Eye (tissue), 1 donor: Measurements from ENCODE around the gene SERPINA3.

ENCODE experiments used
- DNase-seq: peaks from one replicate; pipeline ENCODE4 v3.0.0-alpha.2; 2015

SERPINA3 gene

DNA sequence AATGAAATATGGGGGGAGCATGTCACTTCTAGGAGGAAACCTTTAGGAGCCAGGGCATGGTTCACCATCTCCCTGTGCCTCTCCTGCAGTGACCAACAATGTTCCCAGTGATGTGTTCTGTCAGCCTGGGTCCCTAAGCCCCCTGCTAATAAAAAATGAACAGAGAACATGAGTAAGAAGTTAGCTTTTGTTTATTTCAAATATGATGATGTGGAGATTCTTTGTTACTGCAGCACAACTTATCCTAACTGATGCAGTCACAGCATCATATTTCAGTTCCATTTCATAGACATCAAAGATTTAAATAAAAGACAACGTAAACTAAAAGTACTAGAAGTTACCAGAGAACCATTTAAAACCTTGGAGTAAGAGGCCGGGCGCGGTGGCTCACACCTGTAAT lies 43.9 kb downstream of the SERPINA3 start:
- no peak for DNase-seq

GRCh38 chr14:94659256-94659655 lies 47.1 kb downstream of the SERPINA3 start:
- DNase-seq: no peak

GRCh38 chr14:94659901-94660300 lies 47.7 kb downstream of the SERPINA3 start:
- no peak for DNase-seq

- no peak for DNase-seq
Observed at GRCh38 chr14:94660306-94660946, 48.2 kb downstream of the SERPINA3 start.

DNA sequence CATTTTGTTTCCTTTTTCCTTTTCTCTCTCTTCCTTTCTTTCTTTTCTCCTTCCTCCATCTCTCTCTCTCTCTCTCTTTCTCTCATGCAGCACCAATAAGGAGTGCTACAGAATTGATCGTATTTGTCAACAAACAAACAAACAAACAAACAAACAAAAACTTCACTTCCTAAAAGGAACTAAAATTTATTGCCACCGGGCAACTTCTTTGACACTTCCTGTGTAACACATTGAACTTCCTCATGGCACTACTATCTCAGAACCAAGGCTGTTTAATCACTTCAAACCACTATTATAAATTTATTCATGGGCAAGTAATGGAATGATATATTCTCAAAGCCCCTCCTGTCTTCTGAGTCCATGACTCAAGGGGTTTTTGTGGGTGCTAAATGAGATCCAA lies 51.3 kb downstream of the SERPINA3 start:
- no peak for DNase-seq

- no peak for DNase-seq
Observed at GRCh38 chr14:94663965-94664704, 51.9 kb downstream of the SERPINA3 start.

DNA sequence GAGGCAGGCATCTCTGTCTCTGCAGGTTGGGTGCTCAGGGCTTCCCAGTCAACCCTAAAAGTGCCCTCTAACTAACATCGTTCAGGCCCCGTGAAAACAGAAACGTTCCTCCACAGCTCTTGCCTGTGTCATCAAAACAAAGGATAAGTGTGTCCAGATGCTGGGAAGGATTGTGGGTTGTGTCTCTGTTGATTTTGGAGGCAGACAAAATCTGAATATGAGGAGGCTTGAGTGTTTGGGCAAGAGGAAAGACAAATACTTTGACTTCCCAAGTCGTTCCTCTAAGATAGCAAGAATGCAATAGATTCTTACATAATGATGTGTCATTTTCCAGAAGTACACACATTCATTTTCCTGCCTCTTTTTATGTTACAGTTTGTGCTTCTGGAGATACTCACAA lies 52.9 kb downstream of the SERPINA3 start:
- peak; percentile 63 for DNase-seq

DNA sequence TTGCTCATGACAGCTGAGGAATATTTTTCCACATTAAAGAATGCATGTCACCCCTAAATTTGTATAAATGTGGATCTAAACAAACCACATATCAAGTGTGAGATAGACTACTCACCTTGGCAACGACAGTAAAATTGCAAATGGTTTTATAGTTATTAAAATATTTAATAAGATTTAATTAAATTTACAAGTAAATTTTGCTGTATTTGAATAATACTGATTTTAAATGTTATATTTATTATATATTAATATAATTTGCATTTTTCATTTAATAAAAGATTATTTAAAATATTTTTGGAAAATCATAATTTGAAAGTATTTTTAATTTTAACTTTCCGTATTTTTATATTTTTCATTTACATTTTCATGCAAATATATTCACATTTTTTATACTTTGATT lies 53.4 kb downstream of the SERPINA3 start:
- DNase-seq: no peak

GRCh38 chr14:94670692-94671285 lies 58.6 kb downstream of the SERPINA3 start:
- DNase-seq: no peak

- DNase-seq: no peak
Observed at GRCh38 chr14:94671870-94672444, 59.8 kb downstream of the SERPINA3 start.

- no peak for DNase-seq
Observed at GRCh38 chr14:94673071-94673470, 60.9 kb downstream of the SERPINA3 start.
